B cell (primary cell): ENCODE data around the gene PCDHA12. TPM values are rescaled to one million over a fixed set of nuclear protein-coding genes. Genes with fewer than 3 reads are reported as not detected.
"Not testable (repeated sequence)": the region's sequence is repeated elsewhere in the genome, so short reads cannot be mapped to it uniquely, and the experiment has no call there.

Experiments used
- ATAC-seq: fragments of 200-7000 bp; cut with Tn5 transposase; one replicate; pipeline ENCODE4 v1.10.0; 2021; ENCODE audit warnings: low read depth, mild to moderate bottlenecking, moderate number of reproducible peaks, moderate library complexity
- CTCF ChIA-PET: fragments of 350-600 bp; sonication (Branson Sonifier 250); formaldehyde crosslinking; loops from one replicate; lab custom pipeline; 2021; ENCODE audit warnings: antibody characterized with exemption, inconsistent platforms; lab: Charles Lee
- POLR2A ChIA-PET: fragments of 350-600 bp; sonication (Branson Sonifier 250); formaldehyde crosslinking; loops from one replicate; lab custom pipeline; 2021; ENCODE audit warnings: antibody characterized with exemption; lab: Charles Lee
- DNase-seq: peaks from one replicate; pipeline ENCODE4 v3.0.0; 2013
- H2AFZ ChIP-seq: 2 replicates; pipeline ENCODE4 v1.6.1; 2012; ENCODE audit warnings: mild to moderate bottlenecking, low read depth, low read length; ENCODE audit not compliant: insufficient read depth, poor library complexity, severe bottlenecking
- H3K27ac ChIP-seq, 2 donors: 1 replicate in 1 of 2; 2 replicates in 1 of 2; pipeline ENCODE4 v1.5.1; 2012 to 2013; ENCODE audit warnings: low read length in 2 of 2, mild to moderate bottlenecking in 2 of 2, moderate library complexity in 1 of 2
- H3K27me3 ChIP-seq, 4 experiments: fragments of 200-600 bp in 1 of 4; sonication (generic) in 1 of 4; replicated peaks in 1 of 4; 1 replicate in 2 of 4; 2 replicates in 2 of 4; pipeline versions ENCODE4 v1.6.1 to v1.7.0; 2013 to 2016; ENCODE audit warnings: low read length in 3 of 4, mild to moderate bottlenecking in 2 of 4, mixed read lengths in 1 of 4, moderate library complexity in 1 of 4; ENCODE audit not compliant: insufficient read depth in 4 of 4, control insufficient read depth in 3 of 4; ENCODE audit errors: control extremely low read depth in 1 of 4
- H3K36me3 ChIP-seq, 2 experiments: replicated peaks in 1 of 2; 1 replicate in 1 of 2; 2 replicates in 1 of 2; pipeline versions ENCODE4 v1.6.1 to v1.7.1; 2013; ENCODE audit warnings: low read length in 1 of 2; ENCODE audit not compliant: insufficient read depth in 2 of 2, control insufficient read depth in 1 of 2; ENCODE audit errors: control extremely low read depth in 1 of 2, extremely low read depth in 1 of 2
- H3K4me1 ChIP-seq, 2 donors: fragments of 200-600 bp in 1 of 2; sonication (generic) in 1 of 2; 1 replicate in 1 of 2; 2 replicates in 1 of 2; pipeline versions ENCODE4 v1.5.1 to v1.6.1; 2013 to 2017; ENCODE audit warnings: low read length in 2 of 2; ENCODE audit not compliant: control insufficient read depth in 2 of 2, insufficient read depth in 2 of 2
- H3K4me2 ChIP-seq: replicated peaks from 2 replicates; pipeline ENCODE3; 2012; ENCODE audit warnings: mild to moderate bottlenecking, low read depth, low read length; ENCODE audit not compliant: poor library complexity, severe bottlenecking
- H3K4me3 ChIP-seq, 5 experiments: fragments of 200-600 bp in 1 of 5; sonication (generic) in 1 of 5; 1 replicate in 3 of 5; 2 replicates in 2 of 5; pipeline versions ENCODE4 v1.5.1 to v1.7.0; 2011 to 2016; ENCODE audit warnings: low read length in 4 of 5, mild to moderate bottlenecking in 4 of 5, low read depth in 2 of 5, control low read depth in 1 of 5, moderate library complexity in 1 of 5; ENCODE audit not compliant: insufficient read depth in 1 of 5; ENCODE audit errors: control extremely low read depth in 1 of 5, extremely low read depth in 1 of 5
- H3K79me2 ChIP-seq: fragments of 200-600 bp; sonication (generic); one replicate; pipeline ENCODE4 v1.6.0; 2016; ENCODE audit warnings: low read length; ENCODE audit not compliant: control insufficient read depth, insufficient read depth
- H3K9ac ChIP-seq: fragments of 200-600 bp; sonication (generic); 2 replicates; pipeline ENCODE4 v1.6.1; 2017; ENCODE audit warnings: mild to moderate bottlenecking, low read length, moderate library complexity
- H3K9me3 ChIP-seq, 3 donors: one replicate each; pipeline versions ENCODE4 v1.6.1 to v1.7.1; 2013; ENCODE audit warnings: low read length in 2 of 3; ENCODE audit not compliant: control insufficient read depth in 2 of 3, insufficient read depth in 1 of 3; ENCODE audit errors: control extremely low read depth in 1 of 3
- H4K20me1 ChIP-seq: 2 replicates; pipeline ENCODE4 v1.6.0; 2012; ENCODE audit warnings: mild to moderate bottlenecking, low read length; ENCODE audit not compliant: insufficient read depth, control insufficient read depth, poor library complexity, severe bottlenecking
- H3K27ac Mint-ChIP-seq: one replicate; pipeline ENCODE4 v1.8.0; 2021; ENCODE audit warnings: mixed read lengths
- H3K27me3 Mint-ChIP-seq: one replicate; pipeline ENCODE4 v1.8.0; 2021; ENCODE audit warnings: mixed read lengths
- H3K4me1 Mint-ChIP-seq: one replicate; pipeline ENCODE4 v1.8.0; 2021; ENCODE audit warnings: mixed read lengths
- H3K4me3 Mint-ChIP-seq: one replicate; pipeline ENCODE4 v1.8.0; 2021; ENCODE audit warnings: mixed read lengths
- H3K9me3 Mint-ChIP-seq: one replicate; pipeline ENCODE4 v1.8.0; 2022; ENCODE audit warnings: mixed read lengths; ENCODE audit not compliant: insufficient read depth
- CTCF ChIP-seq: fragments of 200-600 bp; IDR thresholded peaks from one replicate; pipeline ENCODE4 v1.8.0; 2022; ENCODE audit warnings: antibody characterized with exemption, mild to moderate bottlenecking
- EZH2 ChIP-seq: IDR thresholded peaks from 2 replicates; pipeline ENCODE4 v1.6.1; 2012; ENCODE audit warnings: borderline replicate concordance, low read depth, mild to moderate bottlenecking, moderate library complexity, low read length; ENCODE audit not compliant: insufficient read depth, poor library complexity, severe bottlenecking
- WGBS: methylation state at CpG from one replicate; pipeline ENCODE4 v1.1.5; 2013; ENCODE audit warnings: missing lambda C conversion rate; ENCODE audit not compliant: insufficient coverage; 5-methylcytosine and 5-hydroxymethylcytosine counted together
- intact Hi-C: fragments of 100-400 bp; cut with micrococcal nuclease; formaldehyde crosslinking; loops from one replicate; pipeline ENCODE4 v1.10.0; 2022
- polyA plus RNA-seq: library from polyadenylated mRNA; depleted of rRNA; stranded (reverse); fragments of >200 nt; gene quantifications from 2 replicates; pipeline ENCODE4 v1.2.3, GENCODE V29; 2012
- total RNA-seq, 2 donors: library from RNA; stranded (reverse); fragments of 120-200 nt in 1 of 2; gene quantifications; 1 replicate in 1 of 2; 2 replicates in 1 of 2; pipeline versions ENCODE4 v1.2.3 to v1.2.4, GENCODE V29; 2013 to 2022

Gene PCDHA12
- total and polyA plus RNA-seq, 2 donors (not counting 1 experiment from before 2014, with no cell fraction given), result not detected

- no peak overlapping the region for H3K27ac ChIP-seq
- H4K20me1 ChIP-seq, result no peaks in the 10 kb centered on the region
- H3K79me2 ChIP-seq, result no peaks in the 10 kb centered on the region
- H3K4me3 ChIP-seq, result no peak overlapping the region
- H3K4me2 ChIP-seq, result no peak overlapping the region
- no peaks in the 10 kb centered on the region for H3K4me1 Mint-ChIP-seq
- H3K4me1 ChIP-seq, result no peaks in the 10 kb centered on the region
- ChIA-PET CTCF (interaction anchor here (0.7 kb wide), 1 partner anchor 16 kb away, joined by 3 read pairs; no protein-coding TSS in a partner anchor), POLR2A (no interaction called here)
- H3K27me3 Mint-ChIP-seq, result peaks cover 18% of the 10 kb centered on the region
- WGBS, result 59% methylated on average over 86 of the region's 87 CpGs
- H3K36me3 ChIP-seq, result no peaks in the 10 kb centered on the region
- H2AFZ ChIP-seq, result no peak overlapping the region
- peaks cover 0 to 5% (median 2%) of the 10 kb centered on the region in 4 experiments for H3K27me3 ChIP-seq
- H3K4me3 Mint-ChIP-seq, result no peak overlapping the region
- intact Hi-C loops, result no loop called here
- H3K9me3 ChIP-seq, result peaks cover 2 to 31% (median 13%) of the 10 kb centered on the region in 3 donors
- DNase-seq (no peak), ATAC-seq (no peak)
- peaks cover 6% of the 10 kb centered on the region for H3K9me3 Mint-ChIP-seq
- H3K9ac ChIP-seq, result no peak overlapping the region
- no peak for TF ChIP-seq EZH2
- TF ChIP-seq CTCF, result no peak
- H3K27ac Mint-ChIP-seq, result no peak overlapping the region
Measured at GRCh38 chr5:140842798-140843733, 32.0 kb upstream of the PCDHA12 start.

- ATAC-seq, H3K9me3 Mint-ChIP-seq, H3K4me1 ChIP-seq, H3K79me2 ChIP-seq, H3K4me3 Mint-ChIP-seq, H3K27me3 Mint-ChIP-seq, H3K9ac ChIP-seq, POLR2A ChIA-PET, H4K20me1 ChIP-seq, H3K27ac Mint-ChIP-seq, intact Hi-C loops, H3K27ac ChIP-seq, H2AFZ ChIP-seq, CTCF ChIA-PET, H3K36me3 ChIP-seq, H3K4me3 ChIP-seq, DNase-seq, H3K4me2 ChIP-seq, H3K4me1 Mint-ChIP-seq: not testable (repeated sequence)
- Histone ChIP-seq H3K27me3 (peaks cover 0 to 12% (median 3%) of the 10 kb centered on the region in 4 experiments), H3K9me3 (peaks cover 2 to 25% (median 10%) of the 10 kb centered on the region in 3 donors)
- 34% methylated on average over 27 of the region's 48 CpGs for WGBS
Measured at GRCh38 chr5:140848139-140849102, 26.7 kb upstream of the PCDHA12 start, which contains the start of gene PCDHA9. Gene PCDHA9 (plus strand): TSS chr5:140848382. CDS start chr5:140848496, 114 bp downstream.
